Rectal smooth muscle tissue (tissue), 1 donor: ENCODE results near the gene VCPKMT.
"Not testable (repeated sequence)": the region's sequence is repeated elsewhere in the genome, so short reads cannot be mapped to it uniquely, and the experiment has no call there.

Experiments
- H3K27ac ChIP-seq: one replicate; pipeline ENCODE4 v1.7.0; 2013; ENCODE audit warnings: low read depth, low read length, inconsistent platforms
- H3K27me3 ChIP-seq: one replicate; pipeline ENCODE4 v1.7.0; 2013; ENCODE audit warnings: low read length; ENCODE audit not compliant: control insufficient read depth, insufficient read depth
- H3K36me3 ChIP-seq: one replicate; pipeline ENCODE4 v1.7.0; 2013; ENCODE audit warnings: low read length; ENCODE audit not compliant: control insufficient read depth, insufficient read depth
- H3K4me1 ChIP-seq: one replicate; pipeline ENCODE4 v1.7.0; 2013; ENCODE audit warnings: low read length; ENCODE audit not compliant: control insufficient read depth, insufficient read depth
- H3K4me3 ChIP-seq: one replicate; pipeline ENCODE4 v1.7.0; 2013; ENCODE audit warnings: low read length
- H3K9ac ChIP-seq: one replicate; pipeline ENCODE4 v1.7.0; 2013; ENCODE audit warnings: low read length

VCPKMT gene

DNA sequence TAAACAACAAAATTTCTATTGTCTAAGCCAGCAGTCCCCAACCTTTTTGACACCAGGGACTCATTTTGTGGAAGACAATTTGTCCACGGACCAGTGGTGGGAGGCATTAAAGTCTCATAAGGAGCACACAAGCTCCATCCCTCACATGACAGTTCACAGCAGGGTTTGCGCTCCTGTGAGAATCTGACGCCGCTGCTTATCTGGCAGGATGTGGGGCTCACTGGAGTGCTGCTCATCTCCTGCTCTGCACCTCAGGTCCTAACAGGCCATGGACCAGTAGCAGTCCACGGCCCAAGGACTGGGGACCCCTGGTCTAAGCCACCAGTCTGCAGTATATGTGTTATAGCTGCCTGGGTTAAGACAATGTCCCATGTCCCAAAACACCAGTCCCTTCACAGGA, 27.2 kb downstream of the VCPKMT start:
- no peak overlapping the region for H3K4me3 ChIP-seq
- H3K9ac ChIP-seq, result no peak overlapping the region
- H3K27ac ChIP-seq, result no peak overlapping the region
- no peaks in the 10 kb centered on the region for H3K36me3 ChIP-seq
- H3K27me3 ChIP-seq, result no peaks in the 10 kb centered on the region
- no peaks in the 10 kb centered on the region for H3K4me1 ChIP-seq

DNA sequence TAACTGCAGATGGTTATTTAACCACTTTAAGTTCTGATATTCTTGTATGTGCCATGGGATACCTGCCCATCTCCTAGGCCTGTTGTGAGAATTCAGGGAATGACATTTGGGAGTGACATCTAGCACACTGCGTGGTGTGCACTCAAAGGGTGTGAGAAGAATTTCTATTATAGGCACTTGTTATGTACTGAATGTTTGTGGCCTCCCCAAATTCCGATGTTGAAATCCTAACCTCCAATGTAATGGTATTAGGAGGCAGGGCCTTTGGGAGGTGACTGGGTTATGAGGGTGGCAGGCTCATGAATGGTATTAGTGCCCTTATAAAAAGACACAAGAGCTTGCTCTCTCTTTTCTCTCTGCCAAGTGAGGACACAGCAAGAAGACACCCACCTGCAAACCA, 27.6 kb downstream of the VCPKMT start:
- Histone ChIP-seq H3K4me3 (no peak overlapping the region), H3K27me3 (no peaks in the 10 kb centered on the region), H3K9ac (no peak overlapping the region), H3K27ac (no peak overlapping the region), H3K4me1 (no peaks in the 10 kb centered on the region), H3K36me3 (no peaks in the 10 kb centered on the region)

DNA sequence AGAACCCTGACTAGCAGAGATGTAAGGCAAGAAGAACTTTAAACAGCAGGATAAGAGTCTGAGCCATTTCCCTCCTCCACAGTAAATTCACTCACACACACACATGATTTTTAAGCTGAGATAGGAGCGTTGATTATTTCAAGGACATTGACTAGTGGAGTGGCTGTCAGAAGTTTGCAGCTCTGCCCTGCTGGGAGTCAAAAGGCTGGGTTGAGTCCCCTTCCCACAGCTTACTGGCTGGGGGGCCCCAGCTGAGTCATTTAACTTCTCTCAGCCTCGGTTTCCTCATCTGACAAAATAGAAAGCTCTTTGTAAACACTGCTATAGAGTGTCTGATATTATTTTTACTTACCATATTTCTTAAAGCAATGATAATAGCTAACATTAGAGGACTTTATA, 28.3 kb downstream of the VCPKMT start:
- Histone ChIP-seq H3K27ac (no peak overlapping the region), H3K9ac (no peak overlapping the region), H3K27me3 (no peaks in the 10 kb centered on the region), H3K4me1 (no peaks in the 10 kb centered on the region), H3K4me3 (no peak overlapping the region), H3K36me3 (no peaks in the 10 kb centered on the region)

DNA sequence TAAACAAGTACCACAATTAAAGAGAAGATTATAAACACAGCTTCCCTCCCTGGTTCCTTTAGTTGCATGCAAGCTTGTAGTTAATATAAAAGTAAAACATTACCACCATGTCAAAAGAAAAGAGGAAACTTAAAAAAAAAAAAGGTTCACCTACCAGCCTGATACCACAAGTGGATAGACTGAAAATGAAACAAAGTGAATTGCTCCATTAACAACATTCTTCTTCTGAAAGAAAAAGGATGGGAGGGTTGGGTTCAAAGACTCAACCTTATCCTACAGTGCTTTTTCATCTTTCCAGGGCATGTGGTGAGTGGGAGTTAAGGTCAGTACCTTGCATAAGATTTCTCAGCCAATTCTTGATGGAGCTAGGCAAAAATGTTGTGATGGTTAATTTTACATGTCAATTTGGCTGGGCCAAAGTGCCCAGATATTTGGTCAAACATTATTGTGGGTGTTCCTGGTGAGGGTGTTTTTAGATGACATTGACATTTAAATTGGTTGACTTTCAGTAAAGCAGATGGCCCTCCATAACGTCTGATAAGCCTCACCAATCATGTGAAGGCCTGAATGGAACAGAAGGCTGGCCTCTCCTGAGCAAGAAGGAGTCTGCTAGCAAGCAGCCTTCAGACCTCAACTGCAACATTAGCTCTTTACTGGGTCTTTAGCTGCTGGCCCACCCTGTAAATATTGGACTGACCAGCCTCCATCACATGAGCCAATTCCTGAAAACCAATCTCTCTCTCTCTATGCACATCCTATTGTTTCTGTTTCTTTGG, 28.8 kb downstream of the VCPKMT start:
- Histone ChIP-seq H3K27ac (no peak overlapping the region), H3K4me3 (no peak overlapping the region), H3K27me3 (no peaks in the 10 kb centered on the region), H3K36me3 (no peaks in the 10 kb centered on the region), H3K9ac (no peak overlapping the region), H3K4me1 (no peaks in the 10 kb centered on the region)

DNA sequence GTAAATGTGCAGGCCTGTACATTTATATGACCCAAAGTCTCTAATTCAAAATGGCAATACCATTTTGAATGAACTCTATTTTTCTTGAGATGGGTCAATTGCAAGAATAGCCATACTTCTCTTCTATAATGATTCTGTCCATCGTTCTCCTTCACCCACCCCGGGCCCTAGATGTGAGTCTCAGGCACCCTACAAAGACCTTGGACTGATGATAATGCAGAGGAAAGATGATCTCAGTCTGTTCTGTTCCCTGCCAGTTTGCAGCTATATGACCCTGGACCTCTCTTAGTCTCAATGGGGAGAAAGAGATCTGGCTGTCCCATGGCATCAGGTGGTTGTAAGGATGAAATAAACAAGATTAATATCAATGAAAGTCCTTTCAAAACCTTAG, 30.1 kb downstream of the VCPKMT start:
- Histone ChIP-seq H3K27me3 (no peaks in the 10 kb centered on the region), H3K27ac (no peak overlapping the region), H3K9ac (no peak overlapping the region), H3K4me1 (no peaks in the 10 kb centered on the region), H3K36me3 (no peaks in the 10 kb centered on the region), H3K4me3 (no peak overlapping the region)

DNA sequence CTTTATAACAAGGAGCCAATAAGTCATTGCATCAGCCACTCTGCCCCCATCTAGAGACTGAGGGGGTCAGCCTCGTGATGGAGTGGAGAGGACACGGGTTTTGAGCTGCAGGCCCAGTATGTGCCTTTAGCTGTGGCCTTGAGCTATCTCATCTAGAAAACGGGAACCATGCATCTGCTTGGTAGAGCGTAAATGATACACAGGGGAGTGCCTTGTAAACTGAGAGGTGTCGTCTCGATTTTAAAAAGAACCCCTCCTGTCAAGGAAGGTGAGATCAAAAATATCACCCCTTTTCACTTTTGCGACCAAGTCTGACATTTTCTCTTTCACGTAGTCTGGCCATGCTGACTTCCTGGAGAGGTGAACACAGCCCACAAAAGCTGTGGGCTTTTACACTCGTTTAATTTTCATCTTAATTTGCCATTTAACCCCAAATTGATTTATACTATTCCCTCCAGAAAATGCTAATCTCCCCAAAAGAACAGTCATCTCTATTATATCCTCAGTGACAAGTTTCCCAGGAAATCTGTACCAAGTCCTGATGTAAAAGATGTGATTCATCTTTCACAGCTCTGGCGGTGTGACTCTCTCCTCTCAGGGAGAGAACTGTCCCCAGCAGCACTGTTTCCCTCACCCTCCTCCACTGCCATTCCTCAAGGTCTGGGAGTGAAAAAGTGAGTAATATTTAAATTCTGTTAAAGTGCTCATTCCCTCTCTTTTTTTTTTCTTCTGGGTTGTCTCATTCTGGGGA, 30.6 kb downstream of the VCPKMT start:
- Histone ChIP-seq H3K9ac (no peak overlapping the region), H3K4me1 (no peaks in the 10 kb centered on the region), H3K27me3 (no peaks in the 10 kb centered on the region), H3K4me3 (no peak overlapping the region), H3K27ac (no peak overlapping the region), H3K36me3 (no peaks in the 10 kb centered on the region)

DNA sequence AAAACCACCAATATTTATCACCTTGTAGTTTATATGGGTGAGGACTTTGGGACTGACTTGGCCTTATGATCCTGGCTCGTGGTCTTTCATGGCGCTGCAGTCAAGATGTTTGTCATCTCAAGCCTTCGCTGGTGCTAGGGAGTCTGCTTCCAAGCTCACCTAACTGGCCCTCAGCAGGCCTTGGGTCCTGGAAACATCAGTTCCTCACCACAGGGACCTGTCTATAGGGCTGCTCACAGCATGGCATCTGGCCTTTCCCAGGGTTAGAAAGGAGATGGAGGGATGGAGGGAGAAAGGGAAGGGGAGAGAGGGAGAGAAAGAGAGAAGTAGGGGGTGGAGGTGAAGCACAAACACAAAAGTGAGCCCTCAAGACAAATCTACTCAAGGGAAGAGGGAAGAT, 31.7 kb downstream of the VCPKMT start:
- H3K4me3 ChIP-seq, result no peak overlapping the region
- no peaks in the 10 kb centered on the region for H3K27me3 ChIP-seq
- H3K36me3 ChIP-seq, result no peaks in the 10 kb centered on the region
- H3K27ac ChIP-seq, result no peak overlapping the region
- no peak overlapping the region for H3K9ac ChIP-seq
- no peaks in the 10 kb centered on the region for H3K4me1 ChIP-seq

DNA sequence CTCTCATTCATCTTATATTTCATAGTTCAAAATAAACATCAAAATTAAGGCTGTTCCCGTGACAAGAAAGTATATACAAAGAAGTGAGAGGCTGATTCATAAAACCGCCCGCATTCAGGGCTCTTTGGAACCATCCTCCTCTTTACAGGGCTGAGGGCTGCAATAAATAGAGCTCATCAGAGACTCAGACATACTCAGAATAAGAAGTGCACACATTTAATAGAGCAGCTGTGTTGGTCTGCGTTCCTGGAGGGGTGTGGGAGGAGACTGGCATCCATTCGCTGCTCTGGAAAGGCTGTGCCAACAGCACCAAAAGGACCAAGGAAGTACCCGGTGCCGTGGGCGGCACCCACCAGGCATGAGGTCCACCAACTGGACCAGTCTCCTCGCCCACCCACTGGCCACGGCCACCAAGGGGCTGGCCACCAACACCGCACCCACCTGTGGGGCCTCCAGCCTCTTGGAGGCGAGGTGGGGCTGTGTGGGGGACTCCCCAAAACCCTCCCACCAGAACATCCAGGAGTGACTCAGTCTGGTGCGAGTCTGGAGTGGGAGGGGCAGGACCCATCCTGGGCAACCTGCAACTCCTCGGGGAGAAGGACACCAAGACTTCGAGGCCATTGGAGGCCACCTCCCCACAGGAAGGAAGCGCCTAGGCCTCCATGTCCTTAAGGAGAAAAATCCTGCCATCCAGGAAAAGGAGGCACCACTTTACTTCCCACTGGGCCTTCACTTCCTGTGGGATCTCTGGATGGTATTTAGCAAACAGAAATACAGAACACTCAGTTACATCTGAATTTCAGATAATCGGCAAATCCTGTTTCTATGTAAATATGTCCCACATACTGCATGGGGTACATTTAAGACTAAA, 32.7 kb downstream of the VCPKMT start:
- Histone ChIP-seq H3K9ac (no peak overlapping the region), H3K27me3 (no peaks in the 10 kb centered on the region), H3K4me3 (no peak overlapping the region), H3K4me1 (no peaks in the 10 kb centered on the region), H3K36me3 (no peaks in the 10 kb centered on the region), H3K27ac (no peak overlapping the region)

DNA sequence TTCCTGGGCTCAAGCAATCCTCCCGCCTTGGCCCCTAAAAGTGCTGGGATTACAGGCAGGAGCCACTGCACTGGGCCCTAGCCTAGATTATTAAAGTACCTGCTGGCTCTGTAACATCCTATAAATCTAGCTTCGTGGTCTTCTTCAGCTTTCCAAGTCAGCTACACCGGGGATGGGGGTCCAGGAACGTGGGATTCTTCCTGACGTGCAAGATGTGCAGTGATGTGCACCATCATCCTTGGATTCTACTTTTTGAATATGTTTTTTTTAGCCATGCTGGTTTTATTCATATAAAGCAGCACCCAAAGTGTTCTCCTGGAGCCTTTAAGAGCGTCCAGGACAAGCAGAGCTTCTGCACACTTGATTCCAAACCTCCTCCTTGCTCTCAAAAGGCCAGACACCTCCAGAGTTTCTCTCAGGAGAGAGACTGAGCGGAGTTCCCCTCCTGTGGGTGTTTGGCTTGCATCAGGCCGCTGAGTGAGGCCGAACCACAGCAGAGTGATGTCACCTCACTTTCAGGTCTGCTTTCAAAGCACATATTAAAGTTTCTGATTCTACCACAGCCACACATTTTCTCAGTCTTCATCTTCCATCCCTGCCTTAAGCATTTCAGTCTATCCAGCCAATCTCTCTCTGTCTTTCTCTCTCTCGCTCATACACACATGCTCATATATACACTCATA, 33.4 kb downstream of the VCPKMT start:
- no peak overlapping the region for H3K4me3 ChIP-seq
- no peaks in the 10 kb centered on the region for H3K4me1 ChIP-seq
- no peaks in the 10 kb centered on the region for H3K36me3 ChIP-seq
- H3K9ac ChIP-seq, result no peak overlapping the region
- H3K27me3 ChIP-seq, result no peaks in the 10 kb centered on the region
- no peak overlapping the region for H3K27ac ChIP-seq

DNA sequence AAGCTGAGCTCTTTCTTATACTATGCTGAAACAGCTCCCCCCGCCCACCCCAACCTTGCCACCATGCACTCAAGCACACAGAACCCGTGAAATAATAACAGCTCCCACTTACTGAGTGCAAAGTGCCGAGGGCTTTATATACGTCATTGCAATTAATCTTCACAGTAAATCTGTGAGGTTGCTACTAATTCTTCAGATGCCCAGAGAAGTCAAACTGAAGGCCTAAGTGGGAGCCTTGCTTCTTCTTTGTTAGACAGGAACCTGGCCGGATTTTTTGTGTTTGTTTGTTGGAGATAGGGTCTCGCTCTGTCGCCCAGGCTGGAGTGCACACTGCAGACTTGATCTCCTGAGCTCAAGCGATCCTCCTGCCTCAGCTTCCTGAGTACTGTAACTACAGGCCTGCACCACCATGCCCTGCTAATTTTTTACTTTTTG, 34.0 kb downstream of the VCPKMT start:
- Histone ChIP-seq H3K36me3 (no peaks in the 10 kb centered on the region), H3K4me3 (no peak overlapping the region), H3K27ac (no peak overlapping the region), H3K4me1 (no peaks in the 10 kb centered on the region), H3K9ac (no peak overlapping the region), H3K27me3 (no peaks in the 10 kb centered on the region)

DNA sequence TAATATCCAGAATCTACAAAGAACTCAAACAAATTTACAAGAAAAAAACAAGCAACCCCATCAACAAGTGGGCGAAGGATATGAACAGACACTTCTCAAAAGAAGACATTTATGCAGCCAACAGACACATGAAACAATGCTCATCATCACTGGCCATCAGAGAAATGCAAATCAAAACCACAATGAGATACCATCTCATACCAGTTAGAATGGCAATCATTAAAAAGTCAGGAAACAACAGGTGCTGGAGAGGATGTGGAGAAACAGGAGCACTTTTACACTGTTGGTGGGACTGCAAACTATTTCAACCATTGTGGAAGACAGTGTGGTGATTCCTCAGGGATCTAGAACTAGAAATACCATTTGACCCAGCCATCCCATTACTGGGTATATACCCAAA, 37.3 kb downstream of the VCPKMT start:
- not testable (repeated sequence) for H3K9ac ChIP-seq, H3K27me3 ChIP-seq, H3K4me1 ChIP-seq, H3K36me3 ChIP-seq, H3K4me3 ChIP-seq, H3K27ac ChIP-seq

DNA sequence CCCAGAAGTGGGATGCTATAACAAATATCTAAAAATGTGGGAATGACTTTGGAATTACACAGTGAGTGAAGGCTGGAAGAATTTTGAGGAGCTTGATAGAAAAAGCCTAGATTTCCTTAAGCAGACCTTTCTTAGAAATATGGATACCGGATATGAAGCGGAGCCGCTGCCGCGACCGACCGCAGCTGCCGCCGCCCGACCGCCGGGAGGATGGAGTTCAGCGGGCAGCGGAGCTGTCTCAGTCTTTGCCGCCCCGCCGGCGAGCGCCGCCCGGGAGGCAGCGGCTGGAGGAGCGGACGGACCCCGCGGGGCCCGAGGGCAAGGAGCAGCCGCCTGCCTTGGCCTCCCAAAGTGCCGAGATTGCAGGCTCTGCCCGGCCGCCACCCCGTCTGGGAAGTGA, 42.7 kb downstream of the VCPKMT start:
- H3K36me3 ChIP-seq, H3K9ac ChIP-seq, H3K4me1 ChIP-seq, H3K27ac ChIP-seq, H3K27me3 ChIP-seq, H3K4me3 ChIP-seq: not testable (repeated sequence)
